K562 (cell line): Measurements from ENCODE around the gene MB21D2. TPM values are rescaled to one million over a fixed set of nuclear protein-coding genes. Genes with fewer than 3 reads are reported as not detected.

Experiments used
- ATAC-seq: fragments of 200-7000 bp; cut with Tn5 transposase; 3 replicates; pipeline ENCODE4 v1.9.1; 2020; ENCODE audit warnings: moderate library complexity
- BruUV-seq: library from RNA; stranded (reverse); fragments of 400-500 nt; replicated peaks from 2 replicates; lab custom pipeline; 2021; lab: Mats Ljungman, UMichigan
- CTCF ChIA-PET: fragments of 300-600 bp; formaldehyde crosslinking; extraction: SDS; loops from one replicate; lab custom pipeline; 2021; ENCODE audit warnings: low intra/inter-chr PET ratio; lab: Yijun Ruan, JAX
- POLR2A ChIA-PET: fragments of 300-600, 350-650 bp; sonication (Branson Sonifier 250); formaldehyde crosslinking; extraction: SDS; loops from one replicate; lab custom pipeline; 2021; ENCODE audit warnings: antibody characterized with exemption, inconsistent platforms; lab: Yijun Ruan, JAX
- DNase-seq, 4 experiments: peaks; one replicate each; pipeline versions ENCODE4 v3.0.0 to v3.0.0-alpha.2; 2011 to 2018; ENCODE audit warnings: low spot score in 3 of 4, mixed read lengths in 3 of 4; ENCODE audit errors: extremely low read depth in 1 of 4
- FAIRE-seq: peaks from 2 replicates; lab custom pipeline; 2011; peaks lifted over from hg19 to GRCh38; lab: Jason Lieb, UNC
- H2AFZ ChIP-seq: 2 replicates; pipeline ENCODE4 v1.6.0; 2011; ENCODE audit warnings: low read depth, low read length, control low read depth, inconsistent platforms
- H3K27ac ChIP-seq: fragments of 200-600 bp; 3 replicates; pipeline ENCODE4 v1.8.0; 2011; ENCODE audit warnings: low read depth, mild to moderate bottlenecking, control low read depth, inconsistent platforms, low read length, moderate library complexity, mixed read lengths; ENCODE audit errors: extremely low read depth
- H3K27me3 ChIP-seq, 2 experiments: fragments of 300-600 bp in 1 of 2; 2 replicates in 1 of 2; 3 replicates in 1 of 2; pipeline versions ENCODE4 v1.6.0 to v1.8.0; 2011; ENCODE audit warnings: inconsistent platforms in 2 of 2, low read length in 2 of 2, mild to moderate bottlenecking in 1 of 2, mixed read lengths in 1 of 2, moderate library complexity in 1 of 2; ENCODE audit not compliant: control insufficient read depth in 2 of 2, insufficient read depth in 2 of 2
- H3K36me3 ChIP-seq: fragments of 300-600 bp; 3 replicates; pipeline ENCODE4 v1.8.0; 2011; ENCODE audit warnings: mild to moderate bottlenecking, low read length, inconsistent platforms; ENCODE audit not compliant: control insufficient read depth, insufficient read depth
- H3K4me1 ChIP-seq, 2 experiments: fragments of 200-600 bp in 1 of 2; replicated peaks in 1 of 2; 2 replicates in 1 of 2; 3 replicates in 1 of 2; pipeline versions ENCODE4 v1.5.1 to v1.8.0; 2011; ENCODE audit warnings: inconsistent platforms in 2 of 2, low read length in 2 of 2, mild to moderate bottlenecking in 1 of 2, mixed read lengths in 1 of 2, moderate library complexity in 1 of 2; ENCODE audit not compliant: control insufficient read depth in 2 of 2, insufficient read depth in 2 of 2
- H3K4me2 ChIP-seq: 2 replicates; pipeline ENCODE4 v1.6.1; 2011; ENCODE audit warnings: low read length, control low read depth, inconsistent platforms, mixed read lengths; ENCODE audit not compliant: insufficient read depth
- H3K4me3 ChIP-seq: fragments of 200-600 bp; sonication (generic), shearing (Covaris generic); 2 replicates; pipeline ENCODE4 v1.5.1; 2016; ENCODE audit warnings: control low read depth, inconsistent platforms
- H3K79me2 ChIP-seq: fragments of 200-600 bp; 3 replicates; pipeline ENCODE4 v1.8.0; 2011; ENCODE audit warnings: low read length, inconsistent platforms; ENCODE audit not compliant: control insufficient read depth, insufficient read depth
- H3K9ac ChIP-seq, 2 experiments: 2 replicates each; pipeline versions ENCODE4 v1.6.0 to v1.6.1; 2011; ENCODE audit warnings: low read depth in 2 of 2, low read length in 2 of 2, control low read depth in 1 of 2, inconsistent platforms in 1 of 2, mild to moderate bottlenecking in 1 of 2, mixed read lengths in 1 of 2; ENCODE audit not compliant: insufficient read depth in 1 of 2
- H3K9me1 ChIP-seq: one replicate; pipeline ENCODE4 v1.6.0; 2011; ENCODE audit warnings: inconsistent platforms, mild to moderate bottlenecking, low read length, moderate library complexity; ENCODE audit not compliant: control insufficient read depth, insufficient read depth
- H3K9me3 ChIP-seq: replicated peaks from 2 replicates; pipeline ENCODE4 v1.5.1; 2011; ENCODE audit warnings: low read depth, low read length, inconsistent platforms; ENCODE audit not compliant: control insufficient read depth, insufficient read depth
- H4K20me1 ChIP-seq: replicated peaks from 2 replicates; pipeline ENCODE4 v1.6.1; 2011; ENCODE audit warnings: low read length, inconsistent platforms, mixed read lengths; ENCODE audit not compliant: control insufficient read depth, insufficient read depth
- MYBL2 ChIP-seq, 2 experiments: fragments of 450-650 bp in 1 of 2; sonication (generic) in 1 of 2; formaldehyde crosslinking in 1 of 2; IDR thresholded peaks; 2 replicates each; pipeline versions ENCODE4 v1.6.1 to v1.8.1; 2017 to 2022; ENCODE audit warnings: borderline replicate concordance in 1 of 2, inconsistent platforms in 1 of 2, low read depth in 1 of 2, mild to moderate bottlenecking in 1 of 2, missing genetic modification reagents in 1 of 2, moderate library complexity in 1 of 2
- RBM25 ChIP-seq: fragments of 200-400 bp; formaldehyde crosslinking; IDR thresholded peaks from 2 replicates; pipeline ENCODE4 v1.6.1; 2018; ENCODE audit warnings: low read length, low read depth, moderate library complexity; ENCODE audit not compliant: severe bottlenecking
- ZNF280A ChIP-seq: fragments of 450-650 bp; IDR thresholded peaks from 2 replicates; pipeline ENCODE4 v1.6.1; 2018; ENCODE audit warnings: mild to moderate bottlenecking, low read depth; ENCODE audit not compliant: partially characterized antibody
- WGBS: fragments of 100-300 bp; shearing (Covaris generic); methylation state at CpG from one replicate; pipeline ENCODE4 v1.1.6; 2016; ENCODE audit warnings: low coverage, mixed read lengths; ENCODE audit not compliant: insufficient coverage; ENCODE audit errors: missing lambda C conversion rate; 5-methylcytosine and 5-hydroxymethylcytosine counted together
- in situ Hi-C: fragments of 300-500 bp; cut with MboI; formaldehyde crosslinking; loops from 4 replicates; pipeline ENCODE4 v1.15.0; 2018; ENCODE audit warnings: inconsistent platforms, mixed read lengths
- intact Hi-C: fragments of 100-400 bp; cut with micrococcal nuclease; formaldehyde crosslinking; loops from 2 replicates; pipeline ENCODE4 v1.14.2; 2022
- polyA plus RNA-seq, 8 experiments: library from polyadenylated mRNA; depleted of rRNA in 4 of 8; stranded (reverse) in 5 of 8; unstranded in 3 of 8; fragments of >200 nt; fragmentation: Nextera tagmentation in 2 of 8; fragmentation: Illumina TruSeq in 1 of 8; extraction: Ambion mirVana in 2 of 8; extraction: Trizol in 1 of 8; gene quantifications; 2 replicates each; pipeline versions ENCODE4 v1.2.1 to v1.2.3, GENCODE V29; 2011 to 2014; ENCODE audit warnings: inconsistent platforms in 1 of 8, missing spikeins in 1 of 8
- total RNA-seq, 7 experiments: library from RNA; depleted of rRNA in 6 of 7; stranded (reverse); fragments of >200 nt in 6 of 7; fragmentation: Illumina TruSeq in 2 of 7; extraction: Trizol in 2 of 7; gene quantifications; 2 replicates each; pipeline versions ENCODE4 v1.2.1 to v1.2.3, GENCODE V29; 2011 to 2021; ENCODE audit warnings: low replicate concordance in 1 of 7

Gene MB21D2
- total and polyA plus RNA-seq, 9 of the 15 experiments (the other 6 are each of a cell fraction or from before 2014, with no cell fraction given) = 0.01 TPM; not detected in 8

GRCh38 chr3:192858849-192859585, 58.6 kb downstream of the MB21D2 start:
- ChIA-PET POLR2A (no interaction called here), CTCF (no interaction called here)
- under 1% methylated on average over 9 of the region's 9 CpGs for WGBS
- Histone ChIP-seq H3K4me3 (no peak overlapping the region), H3K9me3 (no peaks in the 10 kb centered on the region), H3K9ac (no peak overlapping the region), H3K27ac (no peak overlapping the region), H2AFZ (no peak overlapping the region), H4K20me1 (no peaks in the 10 kb centered on the region), H3K4me1 (no peaks in the 10 kb centered on the region), H3K79me2 (no peaks in the 10 kb centered on the region), H3K4me2 (no peak overlapping the region), H3K9me1 (no peaks in the 10 kb centered on the region), H3K27me3 (peaks cover 0 to 14% of the 10 kb centered on the region in 2 experiments; a peak in 2 of 5 replicates), H3K36me3 (no peaks in the 10 kb centered on the region)
- BruUV-seq = no TSS peak
- intact Hi-C loops = no loop called here
- in situ Hi-C loops = no loop called here
- no peak for ATAC-seq
- TF ChIP-seq MYBL2 (IDR thresholded peaks at IDR 0.05; ENCODE audit: low read depth) (no peak), MYBL2 (CRISPR knock-in tag; IDR thresholded peaks at IDR 0.05; ENCODE audit: borderline replicate concordance) (no peak), RBM25 (no peak), ZNF280A (no peak)
- FAIRE-seq = no peak
- no peak for DNase-seq
